Breast epithelium (tissue), 4 donors: ENCODE data around the gene NOM1. TPM values are rescaled to one million over a fixed set of nuclear protein-coding genes. Genes with fewer than 3 reads are reported as not detected.
A peak's percentile ranks its signal among the peaks of the same experiment; 100 is the strongest.
"Not testable (repeated sequence)": the region's sequence is repeated elsewhere in the genome, so short reads cannot be mapped to it uniquely, and the experiment has no call there.

ENCODE experiments used
- DNase-seq, 2 donors: peaks; one replicate each; pipeline ENCODE4 v3.0.0-alpha.2; 2019; ENCODE audit warnings: low spot score in 2 of 2
- H3K27ac ChIP-seq, 2 donors: fragments of 200-600 bp; sonication (generic) in 1 of 2; one replicate each; pipeline ENCODE4 v1.5.1; 2016 to 2019; ENCODE audit warnings: mild to moderate bottlenecking in 1 of 2
- H3K27me3 ChIP-seq, 2 donors: fragments of 200-600 bp; sonication (generic) in 1 of 2; one replicate each; pipeline versions ENCODE4 v1.5.1 to v1.6.0; 2017 to 2019; ENCODE audit warnings: control low read depth in 1 of 2, mild to moderate bottlenecking in 1 of 2
- H3K36me3 ChIP-seq: fragments of 200-600 bp; one replicate; pipeline ENCODE4 v1.5.1; 2019
- H3K4me1 ChIP-seq, 2 donors: fragments of 200-600 bp; sonication (generic); one replicate each; pipeline ENCODE4 v1.5.1; 2016 to 2019; ENCODE audit warnings: control low read depth in 1 of 2
- H3K4me3 ChIP-seq, 3 donors: fragments of 200-600 bp; sonication (generic); 1 replicate in 2 of 3; 2 replicates in 1 of 3; pipeline ENCODE4 v1.5.1; 2016 to 2019; ENCODE audit warnings: mild to moderate bottlenecking in 3 of 3, moderate library complexity in 2 of 3
- H3K9me3 ChIP-seq, 2 donors: fragments of 200-600 bp; sonication (generic) in 1 of 2; one replicate each; pipeline ENCODE4 v1.5.1; 2016 to 2019; ENCODE audit warnings: control low read depth in 1 of 2
- POLR2A ChIP-seq: fragments of 450-650 bp; IDR thresholded peaks from one replicate; pipeline ENCODE4 v1.6.1; 2016; ENCODE audit warnings: antibody characterized with exemption, mild to moderate bottlenecking, moderate library complexity
- POLR2AphosphoS5 ChIP-seq, 3 donors: sonication (generic); formaldehyde crosslinking; IDR thresholded peaks; one replicate each; pipeline ENCODE4 v1.6.1; 2017; ENCODE audit warnings: antibody characterized with exemption in 3 of 3
- intact Hi-C: fragments of 100-400 bp; cut with DNase I; formaldehyde crosslinking; loops from one replicate; pipeline ENCODE4 v1.15.1; 2023; ENCODE audit warnings: low total_unique reads
- total RNA-seq, 3 donors: library from RNA; depleted of rRNA; stranded (reverse); fragments of >200 nt; gene quantifications; one replicate each; pipeline ENCODE4 v1.1.0, GENCODE V29; 2016
- TF ChIP-seq, protein P1 (sequence below), 3 donors: fragments of 450-650 bp; IDR thresholded peaks; one replicate each; pipeline ENCODE4 v1.5.1; 2016 to 2017; ENCODE audit warnings: antibody characterized with exemption in 3 of 3, mild to moderate bottlenecking in 3 of 3, moderate library complexity in 3 of 3

Gene NOM1
- total RNA-seq, 3 donors from 2014 or later, result 17.1 to 31.5 (median 25.2) TPM

DNA sequence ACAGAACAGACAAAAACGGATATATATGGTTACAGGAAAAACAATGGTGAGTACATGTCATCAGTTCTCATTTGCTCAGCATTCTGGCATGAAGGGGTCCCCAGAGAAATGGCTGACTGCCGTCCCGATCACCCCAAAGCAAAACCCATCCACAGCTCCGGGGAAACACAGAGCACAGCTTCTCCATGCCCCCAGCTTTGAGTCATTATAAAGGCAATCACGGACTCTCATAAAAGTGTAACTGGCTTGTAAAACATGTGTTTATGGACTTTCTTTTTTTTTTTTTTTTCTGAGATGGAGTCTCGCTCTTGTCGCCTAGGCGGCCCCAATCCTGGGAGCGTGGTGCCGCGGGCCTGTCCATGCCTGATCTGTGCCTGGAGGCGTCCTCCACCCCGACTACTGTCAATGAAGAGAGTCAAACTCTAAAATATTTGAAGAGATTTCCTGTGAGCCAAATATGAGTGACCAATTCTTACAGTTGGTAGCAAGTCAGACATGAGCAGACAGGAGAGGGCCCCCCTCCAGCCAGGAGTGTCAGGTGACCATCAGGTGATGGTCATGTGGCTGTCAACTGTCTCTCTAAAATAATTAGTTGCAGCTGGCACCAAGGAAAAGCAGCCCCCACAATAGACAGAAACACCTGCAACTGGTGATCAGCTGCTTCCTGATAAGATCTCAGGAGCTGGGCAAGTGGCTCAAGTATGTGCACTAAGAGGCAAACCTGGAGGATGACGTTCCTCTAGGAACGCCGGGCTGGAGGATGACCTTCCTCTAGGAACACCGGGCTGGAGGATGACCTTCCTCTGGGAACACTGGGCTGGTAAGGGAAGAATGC is 21.7 kb upstream of the NOM1 start:
- Histone ChIP-seq H3K36me3 (no peaks in the 10 kb centered on the region), H3K27ac (no peak overlapping the region), H3K27me3 (no peaks in the 10 kb centered on the region), H3K4me1 (no peaks in the 10 kb centered on the region), H3K4me3 (no peak overlapping the region), H3K9me3 (no peaks in the 10 kb centered on the region)
- peak in 1 of 2 donors; percentile 11 for DNase-seq
- TF ChIP-seq POLR2A, result no peak
- TF ChIP-seq, protein P1, sequence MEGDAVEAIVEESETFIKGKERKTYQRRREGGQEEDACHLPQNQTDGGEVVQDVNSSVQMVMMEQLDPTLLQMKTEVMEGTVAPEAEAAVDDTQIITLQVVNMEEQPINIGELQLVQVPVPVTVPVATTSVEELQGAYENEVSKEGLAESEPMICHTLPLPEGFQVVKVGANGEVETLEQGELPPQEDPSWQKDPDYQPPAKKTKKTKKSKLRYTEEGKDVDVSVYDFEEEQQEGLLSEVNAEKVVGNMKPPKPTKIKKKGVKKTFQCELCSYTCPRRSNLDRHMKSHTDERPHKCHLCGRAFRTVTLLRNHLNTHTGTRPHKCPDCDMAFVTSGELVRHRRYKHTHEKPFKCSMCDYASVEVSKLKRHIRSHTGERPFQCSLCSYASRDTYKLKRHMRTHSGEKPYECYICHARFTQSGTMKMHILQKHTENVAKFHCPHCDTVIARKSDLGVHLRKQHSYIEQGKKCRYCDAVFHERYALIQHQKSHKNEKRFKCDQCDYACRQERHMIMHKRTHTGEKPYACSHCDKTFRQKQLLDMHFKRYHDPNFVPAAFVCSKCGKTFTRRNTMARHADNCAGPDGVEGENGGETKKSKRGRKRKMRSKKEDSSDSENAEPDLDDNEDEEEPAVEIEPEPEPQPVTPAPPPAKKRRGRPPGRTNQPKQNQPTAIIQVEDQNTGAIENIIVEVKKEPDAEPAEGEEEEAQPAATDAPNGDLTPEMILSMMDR (IDR thresholded peaks at IDR 0.05), result no peak
- no peak for TF ChIP-seq POLR2AphosphoS5 (IDR thresholded peaks at IDR 0.05)
- intact Hi-C loops, result no loop called here

DNA sequence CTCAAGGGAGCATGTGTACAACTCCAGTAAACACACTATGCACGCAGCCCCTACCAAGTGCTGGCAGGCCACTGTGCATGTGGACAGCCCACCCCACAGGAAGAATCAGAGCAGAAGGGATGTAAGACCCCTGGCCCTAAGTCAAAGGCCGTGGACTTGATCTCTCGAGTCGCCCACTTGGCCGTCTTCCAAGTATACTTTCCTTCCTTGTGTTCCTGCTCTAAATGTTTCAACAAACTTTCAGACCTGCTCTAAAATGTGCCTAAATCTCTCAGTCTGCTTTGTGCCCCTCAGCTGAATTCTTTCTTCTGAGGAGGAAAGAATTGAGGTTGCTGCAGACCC is 21.1 kb upstream of the NOM1 start:
- no peak for DNase-seq
- TF ChIP-seq POLR2A, result no peak
- TF ChIP-seq POLR2AphosphoS5 (IDR thresholded peaks at IDR 0.05), result no peak
- TF ChIP-seq, protein P1 (IDR thresholded peaks at IDR 0.05), result no peak

DNA sequence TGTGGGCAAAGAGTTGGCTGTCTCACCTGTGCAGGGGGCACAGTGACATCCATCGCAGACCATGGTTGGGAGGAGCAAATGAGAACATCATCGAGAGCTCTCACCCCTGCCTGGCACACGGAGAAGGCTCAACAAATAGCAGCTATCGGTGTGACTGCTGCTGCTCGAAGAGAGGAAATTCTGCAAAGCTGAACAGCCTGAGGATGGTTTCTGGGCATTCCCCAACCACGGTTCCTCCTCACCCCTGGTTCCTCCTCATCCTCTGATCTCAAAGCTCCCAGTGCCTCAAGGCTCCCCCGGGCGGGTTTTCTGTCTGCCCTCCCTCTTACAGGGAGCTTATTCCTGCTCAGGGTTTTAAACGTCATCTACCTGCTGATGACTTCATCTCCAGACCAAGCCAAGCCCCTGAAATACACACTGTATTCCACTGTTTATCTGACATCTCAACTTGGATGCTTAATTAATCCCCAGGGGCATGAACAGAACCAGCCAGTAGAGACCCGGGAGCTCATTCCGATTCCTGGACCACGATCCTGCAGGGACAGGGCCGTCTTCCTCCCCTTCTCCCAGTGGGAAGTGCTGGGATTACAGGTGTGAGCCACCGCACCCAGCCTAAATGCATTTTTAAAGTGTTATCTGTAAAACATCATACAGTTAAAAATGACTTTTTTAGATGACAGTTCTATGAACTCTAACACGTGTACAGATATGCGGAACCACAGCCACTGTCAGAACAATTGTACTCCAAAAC is 19.5 kb upstream of the NOM1 start:
- Histone ChIP-seq H3K4me1 (no peaks in the 10 kb centered on the region), H3K9me3 (no peaks in the 10 kb centered on the region), H3K4me3 (no peak overlapping the region), H3K27me3 (no peaks in the 10 kb centered on the region), H3K27ac (no peak overlapping the region), H3K36me3 (no peaks in the 10 kb centered on the region)
- intact Hi-C loops, result no loop called here
- peak in 1 of 2 donors; percentile 2 for DNase-seq
- TF ChIP-seq POLR2A (no peak), POLR2AphosphoS5 (IDR thresholded peaks at IDR 0.05) (no peak)
- TF ChIP-seq, protein P1 (IDR thresholded peaks at IDR 0.05), result no peak

More for the DNA sequence above, 21.1 kb upstream of the NOM1 start:
- Histone ChIP-seq H3K27me3 (no peaks in the 10 kb centered on the region), H3K27ac (no peak overlapping the region), H3K4me3 (no peak overlapping the region), H3K4me1 (no peaks in the 10 kb centered on the region), H3K9me3 (no peaks in the 10 kb centered on the region), H3K36me3 (no peaks in the 10 kb centered on the region)
- intact Hi-C loops, result no loop called here

DNA sequence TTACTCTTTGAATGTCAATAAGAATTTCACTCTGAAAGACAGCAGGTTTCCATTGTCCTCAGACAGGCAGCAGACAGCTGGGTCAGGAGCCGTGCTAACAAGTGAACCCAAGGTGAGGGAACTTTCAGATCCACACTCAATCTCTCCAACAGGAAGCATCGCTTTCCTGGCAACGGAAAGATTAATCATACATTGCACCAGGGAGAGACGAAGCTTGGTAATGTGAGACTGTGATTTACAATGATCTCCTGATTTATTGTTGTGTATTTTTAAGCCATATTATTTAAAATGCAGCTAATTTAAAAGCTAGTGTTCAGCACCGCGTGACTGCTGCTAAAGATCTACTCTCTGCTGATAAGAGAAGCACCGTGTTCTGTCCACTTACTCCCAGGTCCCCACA is 17.5 kb upstream of the NOM1 start:
- Histone ChIP-seq H3K4me1 (no peaks in the 10 kb centered on the region), H3K9me3 (no peaks in the 10 kb centered on the region), H3K27ac (peak overlapping the region in 1 of 2 donors; percentile 32), H3K36me3 (no peaks in the 10 kb centered on the region), H3K4me3 (no peak overlapping the region), H3K27me3 (no peaks in the 10 kb centered on the region)
- TF ChIP-seq POLR2A (no peak), POLR2AphosphoS5 (IDR thresholded peaks at IDR 0.05) (no peak)
- TF ChIP-seq, protein P1 (IDR thresholded peaks at IDR 0.05), result no peak
- DNase-seq, result no peak
- intact Hi-C loops, result no loop called here

DNA sequence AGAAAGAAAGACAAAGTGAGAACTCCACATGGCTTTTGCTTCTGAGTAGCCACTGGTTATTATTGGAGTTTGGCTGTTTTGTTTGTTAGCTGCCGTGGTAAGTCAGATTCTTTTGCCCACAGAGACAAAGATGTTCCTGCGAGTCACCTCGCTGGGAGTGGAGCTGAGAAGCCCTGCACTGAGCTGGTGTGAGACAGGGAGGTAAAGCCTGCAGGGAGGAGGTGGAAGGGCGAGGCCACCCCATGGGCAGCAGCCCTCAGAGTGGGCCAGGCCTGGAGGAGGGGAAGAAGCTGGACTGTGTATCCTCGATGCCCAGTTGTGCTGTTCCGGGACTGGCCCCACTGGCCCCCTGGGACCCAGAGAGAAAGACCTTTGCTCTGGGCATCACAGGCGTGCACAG is 14.3 kb upstream of the NOM1 start:
- DNase-seq, result no peak
- H3K4me1 ChIP-seq, result no peaks in the 10 kb centered on the region
- H3K27me3 ChIP-seq, result no peaks in the 10 kb centered on the region
- TF ChIP-seq, protein P1 (IDR thresholded peaks at IDR 0.05), result no peak
- TF ChIP-seq POLR2A (no peak), POLR2AphosphoS5 (IDR thresholded peaks at IDR 0.05) (no peak)
- no peak overlapping the region for H3K27ac ChIP-seq
- no peak overlapping the region for H3K4me3 ChIP-seq
- H3K36me3 ChIP-seq, result no peaks in the 10 kb centered on the region
- intact Hi-C loops, result no loop called here
- H3K9me3 ChIP-seq, result no peaks in the 10 kb centered on the region

DNA sequence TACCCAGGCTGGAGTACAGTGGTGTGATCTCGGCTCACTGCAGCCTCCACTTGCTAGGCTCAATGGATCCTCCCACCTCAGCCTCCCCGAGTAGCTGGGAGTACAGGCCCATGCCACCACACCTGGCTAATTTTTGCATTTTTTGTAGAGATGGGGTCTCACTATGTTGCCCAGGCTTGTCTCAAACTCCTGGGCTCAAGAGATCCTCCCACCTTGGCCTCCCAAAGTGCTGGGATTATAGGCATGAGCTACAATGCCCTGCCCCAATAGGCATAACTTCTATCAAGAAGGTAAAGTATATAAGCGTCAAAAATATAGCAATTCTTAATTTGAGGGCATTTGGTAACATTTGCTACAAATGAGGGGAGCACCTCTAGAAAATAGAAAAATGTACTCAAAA is 12.7 kb upstream of the NOM1 start:
- H3K9me3 ChIP-seq, result not testable (repeated sequence)

More for the DNA sequence above, 12.7 kb upstream of the NOM1 start:
- H3K36me3 ChIP-seq, DNase-seq, H3K27me3 ChIP-seq, H3K4me3 ChIP-seq, intact Hi-C loops, H3K4me1 ChIP-seq, H3K27ac ChIP-seq: not testable (repeated sequence)
